GM18858 (cell line): ENCODE data around the gene UBQLNL.

Source experiments
- ATAC-seq: cut with Tn5 transposase; IDR thresholded peaks from one replicate; pipeline ENCODE4 v1.9.1; 2021; ENCODE audit not compliant: unreplicated experiment

UBQLNL gene, protein sequence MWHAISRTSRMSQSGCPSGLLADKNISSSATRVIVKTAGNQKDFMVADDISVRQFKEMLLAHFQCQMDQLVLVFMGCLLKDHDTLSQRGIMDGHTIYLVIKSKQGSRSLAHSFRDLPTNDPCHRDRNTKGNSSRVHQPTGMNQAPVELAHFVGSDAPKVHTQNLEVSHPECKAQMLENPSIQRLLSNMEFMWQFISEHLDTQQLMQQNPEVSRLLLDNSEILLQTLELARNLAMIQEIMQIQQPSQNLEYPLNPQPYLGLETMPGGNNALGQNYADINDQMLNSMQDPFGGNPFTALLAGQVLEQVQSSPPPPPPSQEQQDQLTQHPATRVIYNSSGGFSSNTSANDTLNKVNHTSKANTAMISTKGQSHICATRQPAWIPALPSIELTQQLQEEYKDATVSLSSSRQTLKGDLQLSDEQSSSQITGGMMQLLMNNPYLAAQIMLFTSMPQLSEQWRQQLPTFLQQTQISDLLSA

DNA sequence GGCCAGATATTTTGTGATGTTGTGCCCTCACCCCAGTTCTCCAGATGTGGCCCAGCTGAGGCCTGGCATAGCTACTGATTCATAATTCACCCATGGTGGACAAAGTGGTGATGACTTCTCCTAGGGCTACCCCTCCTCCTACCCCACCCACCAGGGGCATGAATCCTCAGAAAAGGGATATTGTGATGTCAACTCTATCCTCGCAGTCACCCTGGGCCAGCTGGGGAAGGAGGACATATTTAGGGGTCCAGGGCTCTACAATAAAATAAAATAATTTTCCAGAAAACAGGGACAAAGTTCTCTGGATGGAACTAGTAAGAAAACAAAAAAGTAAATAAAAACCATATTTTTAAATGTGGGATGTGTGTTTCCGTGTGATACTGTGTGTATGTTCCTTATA lies at the start of gene UBQLNL:
UBQLNL (minus strand) TSS at position 101 of the 400 bp plus-strand sequence. CDS start 258 bp downstream, outside the sequence.
- no peak for ATAC-seq

DNA sequence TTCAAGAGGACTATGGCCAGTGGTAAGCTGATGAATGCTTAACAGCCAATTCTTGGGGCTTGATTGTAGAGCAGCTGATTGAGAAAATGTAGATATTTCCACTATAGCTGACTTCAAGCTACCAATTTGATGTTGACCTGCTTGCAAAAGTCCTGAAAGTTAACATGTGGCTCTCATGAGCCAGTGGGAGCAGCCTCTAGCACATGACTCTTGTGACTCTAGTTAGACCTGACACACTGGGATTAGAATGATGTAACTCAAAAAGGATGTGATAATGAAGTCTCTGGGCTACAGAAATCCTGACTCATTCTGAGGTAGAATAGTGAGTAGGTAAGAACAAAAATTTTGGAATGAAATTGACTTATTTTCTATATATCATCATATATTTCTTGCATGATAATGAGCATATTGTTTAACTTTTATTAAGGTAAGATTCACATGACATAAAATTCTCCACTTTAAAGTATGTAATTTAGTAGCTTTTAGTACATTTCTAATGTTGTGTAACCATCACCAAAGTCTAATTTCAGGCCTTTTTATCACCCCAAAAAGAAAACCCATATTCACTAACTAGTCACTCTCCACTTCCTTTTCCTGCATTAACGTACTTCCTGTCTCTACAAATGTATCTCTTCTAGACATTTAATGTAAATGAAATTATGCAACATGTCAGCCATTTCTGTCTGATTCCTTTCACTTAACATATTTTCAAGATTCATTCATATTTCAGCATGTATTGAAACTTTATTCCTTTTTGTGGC lies 47.9 kb upstream of the UBQLNL start:
- no peak for ATAC-seq

GRCh38 chr11:5557751-5558150 lies 41.3 kb upstream of the UBQLNL start:
- ATAC-seq: no peak

DNA sequence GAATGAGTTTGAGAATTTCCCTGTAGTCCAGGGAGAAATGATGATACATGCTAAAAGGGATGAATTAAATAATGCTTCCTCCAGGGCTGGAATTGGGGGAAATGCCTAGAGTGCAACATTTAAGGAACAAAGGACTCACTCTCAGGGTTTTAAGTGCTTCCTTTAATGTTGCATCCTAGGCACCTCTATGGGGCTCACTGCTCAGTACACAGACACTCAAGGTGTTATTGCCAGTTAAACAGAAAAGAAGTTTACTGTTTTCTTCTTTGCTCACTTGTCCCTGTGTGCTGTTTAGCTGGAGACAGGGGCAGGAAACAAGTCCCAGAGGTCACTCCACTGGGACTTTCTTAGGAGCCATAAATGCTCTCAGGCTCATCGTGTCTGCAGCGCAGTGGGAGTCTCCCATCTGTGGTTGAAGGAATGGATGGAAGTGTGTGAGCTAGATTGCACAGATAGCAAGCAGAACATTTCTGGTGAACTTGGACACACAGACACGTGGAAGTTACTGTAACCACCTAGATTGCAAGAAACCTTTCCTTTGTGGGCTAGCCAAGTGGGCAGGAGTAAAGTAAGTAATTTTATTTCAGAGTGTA lies 40.2 kb upstream of the UBQLNL start:
- no peak for ATAC-seq

DNA sequence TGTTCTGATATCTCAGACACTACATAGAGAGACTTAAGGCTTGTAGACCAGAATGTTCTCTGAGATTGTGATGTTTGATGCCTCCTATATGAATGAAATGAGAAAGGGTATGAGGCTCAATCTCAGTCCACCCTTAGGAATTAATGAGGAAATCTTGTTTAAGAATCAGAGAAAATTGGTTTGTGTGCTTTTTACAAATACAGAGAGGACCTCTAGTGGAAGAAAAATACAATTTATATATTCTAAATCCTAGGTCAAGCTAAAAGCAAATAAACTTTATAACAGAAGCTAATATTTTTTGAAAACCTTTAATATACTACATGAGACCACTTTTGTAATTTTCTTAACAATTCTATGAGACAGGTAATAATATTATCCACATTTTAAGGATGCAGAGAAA lies 36.8 kb upstream of the UBQLNL start:
- ATAC-seq: no peak

DNA sequence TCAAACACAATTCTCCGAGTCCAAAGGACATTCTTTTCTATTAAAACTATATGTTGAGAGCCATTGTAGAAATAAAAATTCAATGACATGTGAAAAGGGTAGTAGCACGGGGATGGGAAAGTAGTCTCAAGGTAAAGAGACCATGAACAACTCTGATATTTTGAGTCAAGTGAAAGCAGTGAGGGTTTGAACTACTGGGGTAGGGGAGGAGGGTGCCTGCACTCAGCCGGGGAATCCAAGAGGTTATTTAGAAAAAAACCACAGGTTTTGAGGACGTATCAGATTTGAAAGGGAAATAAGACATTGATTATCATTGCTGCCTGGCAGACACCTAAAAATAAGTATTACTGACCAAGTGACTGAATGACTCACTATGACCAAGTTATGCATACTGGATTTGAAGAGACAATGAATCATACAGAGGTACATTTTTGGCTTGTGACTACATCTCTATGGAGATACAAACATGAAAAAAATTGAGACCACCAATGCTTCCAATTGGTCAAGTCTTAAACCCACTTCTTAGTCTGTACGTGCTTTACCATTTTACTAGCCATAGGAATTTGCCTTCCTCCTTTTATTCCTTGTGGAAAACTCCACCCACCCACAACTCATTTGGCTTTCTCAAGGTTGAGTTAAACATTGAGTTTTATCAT lies 34.1 kb upstream of the UBQLNL start:
- ATAC-seq: peak; percentile 63

DNA sequence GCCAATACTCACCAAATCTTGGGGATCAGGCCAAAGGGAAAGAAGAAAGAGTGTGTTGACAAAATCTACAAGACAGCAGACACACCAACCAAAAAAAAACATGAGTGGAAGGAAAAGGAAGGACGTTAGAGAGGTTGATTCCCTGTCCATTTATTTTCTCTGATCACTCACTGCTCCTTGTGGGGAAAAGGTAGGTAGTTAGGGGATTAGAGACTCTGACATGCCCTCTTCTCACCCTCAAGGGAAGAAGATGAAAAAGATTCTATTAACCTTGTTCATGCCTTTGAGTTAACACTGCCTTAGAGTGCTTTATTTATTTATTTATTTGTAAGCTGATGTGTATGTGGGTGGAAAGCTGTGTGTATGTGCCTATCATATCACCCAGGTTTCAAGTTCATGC lies 31.9 kb upstream of the UBQLNL start, which contains the start of gene OR52H1:
OR52H1 (minus strand) TSS at position 101 of the 400 bp plus-strand sequence. CDS start 3,035 bp downstream, outside the sequence.
- ATAC-seq: no peak

- ATAC-seq: no peak
Measured at GRCh38 chr11:5547982-5548381, 31.5 kb upstream of the UBQLNL start.

GRCh38 chr11:5546457-5546856 lies 30.0 kb upstream of the UBQLNL start:
- no peak for ATAC-seq

DNA sequence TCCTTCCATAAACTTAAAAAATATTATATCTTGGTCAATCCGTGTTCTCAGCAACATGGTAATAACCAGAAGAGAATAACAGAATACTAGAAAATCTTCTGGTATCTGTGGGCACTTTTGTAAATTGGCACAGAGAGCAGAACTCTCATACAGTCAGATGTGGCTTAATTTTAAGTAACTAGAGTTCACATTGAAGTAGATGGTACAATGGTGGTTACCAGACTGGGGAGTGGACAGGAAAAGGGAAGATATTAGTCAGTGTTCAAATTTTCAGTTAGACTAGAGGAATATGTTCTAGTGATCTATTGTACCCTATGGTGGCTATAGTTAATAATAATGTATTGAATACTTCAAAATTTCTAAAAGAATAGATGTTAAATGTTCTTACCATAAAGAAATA lies 24.9 kb upstream of the UBQLNL start:
- ATAC-seq: no peak

DNA sequence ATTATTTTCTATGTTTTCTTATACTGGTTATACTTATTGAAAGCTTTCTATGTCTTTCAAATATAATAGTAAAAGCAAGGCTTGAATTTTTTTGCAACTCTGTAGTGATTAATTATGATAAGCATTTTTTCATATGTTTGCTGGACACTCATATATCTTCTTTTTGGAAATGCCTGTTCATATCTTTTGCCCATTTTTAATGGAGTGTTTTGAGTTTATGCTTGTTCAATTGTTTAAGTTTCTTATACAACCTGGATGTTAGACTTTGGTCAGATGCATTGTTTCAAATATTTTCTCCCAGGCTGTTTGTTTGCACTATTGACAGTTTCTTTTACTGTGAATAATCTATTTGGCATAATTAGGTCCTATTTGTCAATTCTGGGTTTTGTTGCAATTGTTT lies 20.0 kb upstream of the UBQLNL start:
- no peak for ATAC-seq

- no peak for ATAC-seq
Measured at GRCh38 chr11:5534046-5534445, 17.5 kb upstream of the UBQLNL start.

- ATAC-seq: no peak
Measured at GRCh38 chr11:5531053-5531831, 14.7 kb upstream of the UBQLNL start.

- ATAC-seq: no peak
Measured at GRCh38 chr11:5528495-5528894, 12.0 kb upstream of the UBQLNL start.

DNA sequence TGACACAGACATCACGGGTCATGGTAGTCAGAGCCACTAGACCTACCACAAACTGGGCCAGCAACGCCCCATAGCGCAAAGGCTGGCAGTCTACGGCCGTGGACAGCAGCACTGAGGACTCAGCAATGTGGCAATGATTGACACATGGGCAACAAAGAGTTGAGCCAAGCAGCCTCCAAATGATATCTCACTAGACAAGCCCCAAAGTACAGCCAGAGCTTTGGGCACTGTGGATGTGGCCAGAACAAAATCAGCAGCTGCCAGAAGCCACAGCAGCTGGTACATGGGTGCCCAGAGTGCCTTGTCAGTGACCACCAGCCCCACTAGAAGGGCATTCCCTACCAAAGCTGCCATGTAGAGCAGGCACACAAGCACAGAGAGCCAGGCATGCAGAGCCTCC lies 11.2 kb upstream of the UBQLNL start:
- no peak for ATAC-seq

DNA sequence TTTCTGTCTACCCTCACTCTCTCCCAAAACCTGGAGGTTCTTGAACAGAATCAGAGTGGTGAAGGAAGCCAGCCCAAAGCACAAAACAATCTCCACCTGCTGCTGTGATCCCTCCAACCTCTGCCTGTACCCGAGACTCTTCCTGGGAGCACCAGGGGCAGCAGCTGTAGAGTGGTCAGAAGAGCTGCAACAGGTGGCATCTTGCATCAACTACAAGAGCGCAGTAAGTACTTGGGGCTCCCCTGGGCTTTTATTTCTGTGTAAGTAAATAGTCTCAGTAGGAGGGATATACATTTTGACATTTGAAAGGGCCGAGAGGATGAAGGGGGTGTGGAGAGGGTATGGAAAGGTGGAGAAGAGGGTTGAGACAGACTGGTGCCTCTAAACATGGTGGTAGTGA lies 8.3 kb upstream of the UBQLNL start:
- no peak for ATAC-seq

- ATAC-seq: no peak
Measured at GRCh38 chr11:5522308-5522707, 5.8 kb upstream of the UBQLNL start.

DNA sequence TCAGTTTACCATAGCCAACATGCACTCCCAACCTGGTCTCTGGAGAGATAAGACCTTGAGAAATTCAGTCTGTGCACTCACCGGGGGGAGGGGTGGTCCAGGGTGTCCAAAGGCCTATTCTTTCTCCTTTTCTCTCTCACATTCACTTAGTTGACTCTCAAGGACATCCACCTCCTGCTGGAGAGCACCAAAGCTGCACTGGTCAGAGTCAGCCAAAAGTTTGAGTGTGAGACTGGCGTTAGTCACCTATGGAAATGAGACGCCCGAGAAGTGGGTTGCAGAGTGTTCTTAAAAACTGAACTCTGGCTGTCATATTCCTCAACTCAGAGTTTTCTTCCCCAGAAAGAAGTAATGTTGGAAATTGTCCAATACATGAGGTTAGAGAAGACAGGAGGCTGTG lies 5.0 kb upstream of the UBQLNL start:
- no peak for ATAC-seq

GRCh38 chr11:5514841-5515240 lies 1.7 kb downstream of the UBQLNL start:
- no peak for ATAC-seq

DNA sequence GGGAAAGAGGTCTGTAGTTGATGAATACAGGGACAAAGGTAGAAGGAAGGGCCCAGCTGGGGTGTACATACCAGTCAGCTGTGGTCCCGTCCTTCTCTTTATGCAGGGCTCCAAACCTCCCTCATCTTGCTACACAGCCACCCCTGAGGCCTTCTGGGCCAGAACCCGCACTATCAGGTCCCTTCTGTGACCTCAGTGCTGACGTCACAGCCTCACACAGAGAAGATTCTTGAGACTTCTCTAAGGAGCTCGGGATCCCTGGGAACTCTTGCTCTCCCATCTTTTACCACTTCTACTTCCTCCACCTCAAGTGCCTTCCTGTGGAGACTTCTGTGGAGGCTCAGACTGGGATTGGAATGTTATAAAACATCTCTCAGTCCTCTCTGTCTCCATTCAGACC lies 6.7 kb downstream of the UBQLNL start, which contains the start of gene UBQLN3:
UBQLN3 (minus strand) TSS at position 155 of the 400 bp plus-strand sequence. CDS start 399 bp downstream, outside the sequence.
- no peak for ATAC-seq
